Activated CD8-positive, alpha-beta memory T cell treated with anti-CD3 and anti-CD28 coated beads, Interleukin-2, amount 10 ng/mL, durations not matched to agents 7 days and 5 days (primary cell): ENCODE data around the gene U2AF1. TPM values are rescaled to one million over a fixed set of nuclear protein-coding genes. Genes with fewer than 3 reads are reported as not detected.

Experiments used
- total RNA-seq, 2 experiments: library from RNA; stranded (reverse); gene quantifications; one replicate each; pipeline ENCODE4 v1.2.3, GENCODE V29; 2021

U2AF1 gene
- total RNA-seq, 2 experiments from 2014 or later, result 16.4 to 18.8 TPM

Other genes starting within 250 kb of the U2AF1 start
- 10 to 100 TPM; 39.7 to 43.6 TPM for gene WDR4, start 228.0 kb downstream of the U2AF1 start, total RNA-seq
- gene NDUFV3, start 214.3 kb downstream of the U2AF1 start, total RNA-seq, result 10 to 100 TPM; 27.1 to 31.9 TPM
- not detected for gene ERVH48-1, start 181.9 kb downstream of the U2AF1 start, total RNA-seq
- gene PKNOX1, start 133.0 kb downstream of the U2AF1 start, total RNA-seq, result 10 to 100 TPM; 22.0 to 31.3 TPM
- gene CBS, start 31.7 kb downstream of the U2AF1 start, total RNA-seq, result 10 to 100 TPM; 12.0 to 23.3 TPM
- gene CRYAA, start 61.4 kb upstream of the U2AF1 start, total RNA-seq, result not detected